Erythroblast (primary cell): Measurements from ENCODE around the gene EDNRA.

ENCODE experiments used
- GATA1 ChIP-seq: IDR thresholded peaks from 2 replicates; pipeline ENCODE4 v1.6.1; 2011; ENCODE audit warnings: low read depth, mild to moderate bottlenecking, control low read depth, low read length, moderate library complexity
- POLR2A ChIP-seq: IDR thresholded peaks from 2 replicates; pipeline ENCODE4 v1.6.1; 2011; ENCODE audit warnings: mild to moderate bottlenecking, low read length

DNA sequence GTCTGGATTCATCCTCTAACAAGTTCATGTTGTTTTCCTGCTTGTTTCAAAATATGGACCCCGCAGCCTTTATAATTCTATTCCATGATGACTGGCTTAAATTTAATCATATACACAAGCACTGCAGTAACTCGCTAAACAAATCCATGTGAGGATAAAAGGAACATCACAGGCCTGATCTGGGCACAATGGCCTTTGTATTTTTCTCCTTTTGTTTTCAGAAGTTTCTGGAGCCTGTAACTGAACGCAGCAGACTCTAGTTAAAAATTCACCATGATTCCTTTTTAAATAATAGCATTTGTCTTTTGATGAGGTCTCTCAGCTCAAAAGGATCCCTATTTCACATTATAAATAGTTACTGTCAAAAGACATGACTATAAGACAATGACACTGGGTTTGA, 106.1 kb downstream of the EDNRA start:
- TF ChIP-seq POLR2A = no peak
- TF ChIP-seq GATA1 = no peak
